CD14-positive monocyte (primary cell): ENCODE measurements around the gene GPR34. TPM values are rescaled to one million over a fixed set of nuclear protein-coding genes. Genes with fewer than 3 reads are reported as not detected.

Experiments used
- DNase-seq, 3 donors: peaks; one replicate each; pipeline ENCODE4 v3.0.0-alpha.2; 2011 to 2022
- H2AFZ ChIP-seq: 2 replicates; pipeline ENCODE4 v1.6.0; 2012; ENCODE audit warnings: mild to moderate bottlenecking, low read depth, low read length, inconsistent platforms; ENCODE audit not compliant: insufficient read depth, poor library complexity, severe bottlenecking
- H3K27ac ChIP-seq, 2 donors: 1 replicate in 1 of 2; 2 replicates in 1 of 2; pipeline ENCODE4 v1.5.1; 2012 to 2013; ENCODE audit warnings: low read length in 2 of 2, control low read depth in 1 of 2, inconsistent platforms in 1 of 2, low read depth in 1 of 2, mild to moderate bottlenecking in 1 of 2
- H3K27me3 ChIP-seq, 2 donors: one replicate each; pipeline versions ENCODE4 v1.6.0 to v1.6.1; 2011 to 2013; ENCODE audit warnings: low read length in 2 of 2; ENCODE audit not compliant: control insufficient read depth in 2 of 2, insufficient read depth in 2 of 2
- H3K36me3 ChIP-seq, 2 donors: replicated peaks in 1 of 2; 1 replicate in 1 of 2; 2 replicates in 1 of 2; pipeline versions ENCODE4 v1.5.1 to v1.6.1; 2012 to 2013; ENCODE audit warnings: low read length in 2 of 2, control low read depth in 1 of 2, inconsistent platforms in 1 of 2, mild to moderate bottlenecking in 1 of 2; ENCODE audit not compliant: insufficient read depth in 2 of 2, control insufficient read depth in 1 of 2
- H3K4me1 ChIP-seq, 2 donors: 1 replicate in 1 of 2; 2 replicates in 1 of 2; pipeline versions ENCODE4 v1.5.1 to v1.6.1; 2012 to 2013; ENCODE audit warnings: low read length in 2 of 2, control low read depth in 1 of 2, inconsistent platforms in 1 of 2, mild to moderate bottlenecking in 1 of 2, moderate library complexity in 1 of 2; ENCODE audit not compliant: insufficient read depth in 2 of 2, control insufficient read depth in 1 of 2
- H3K4me2 ChIP-seq: replicated peaks from 2 replicates; pipeline ENCODE3; 2012; ENCODE audit warnings: low read length, moderate library complexity, mild to moderate bottlenecking; ENCODE audit not compliant: poor library complexity, severe bottlenecking; ENCODE audit errors: extremely low read depth
- H3K4me3 ChIP-seq, 3 experiments: fragments of 200-600 bp in 1 of 3; sonication (generic) in 1 of 3; replicated peaks in 1 of 3; 1 replicate in 2 of 3; 2 replicates in 1 of 3; pipeline ENCODE4 v1.5.1; 2011 to 2013; ENCODE audit warnings: low read length in 3 of 3, mild to moderate bottlenecking in 3 of 3, control low read depth in 2 of 3, low read depth in 2 of 3, inconsistent platforms in 1 of 3, moderate library complexity in 1 of 3
- H3K79me2 ChIP-seq: 2 replicates; pipeline ENCODE4 v1.6.0; 2012; ENCODE audit warnings: mild to moderate bottlenecking, control low read depth, inconsistent platforms, low read length, moderate library complexity; ENCODE audit not compliant: insufficient read depth
- H3K9ac ChIP-seq: 2 replicates; pipeline ENCODE4 v1.6.0; 2017; ENCODE audit warnings: low read length, mild to moderate bottlenecking; ENCODE audit not compliant: insufficient read depth, poor library complexity, severe bottlenecking
- H3K9me3 ChIP-seq, 2 donors: replicated peaks in 1 of 2; 1 replicate in 1 of 2; 2 replicates in 1 of 2; pipeline versions ENCODE4 v1.5.1 to v1.6.1; 2012 to 2013; ENCODE audit warnings: low read length in 2 of 2, control low read depth in 1 of 2; ENCODE audit not compliant: control insufficient read depth in 1 of 2, insufficient read depth in 1 of 2
- H4K20me1 ChIP-seq: 2 replicates; pipeline ENCODE4 v1.6.0; 2012; ENCODE audit warnings: mild to moderate bottlenecking, low read length, control low read depth, moderate library complexity; ENCODE audit not compliant: insufficient read depth
- H3K27ac Mint-ChIP-seq, 7 donors: one replicate each; pipeline ENCODE4 v1.8.0; 2020; ENCODE audit warnings: mild to moderate bottlenecking in 7 of 7, mixed read lengths in 7 of 7, moderate library complexity in 6 of 7, inconsistent platforms in 2 of 7
- H3K27me3 Mint-ChIP-seq, 3 donors: one replicate each; pipeline ENCODE4 v1.8.0; 2021 to 2022; ENCODE audit warnings: low read depth in 3 of 3, mild to moderate bottlenecking in 3 of 3, mixed read lengths in 3 of 3, moderate library complexity in 3 of 3, inconsistent platforms in 1 of 3
- H3K36me3 Mint-ChIP-seq, 2 donors: one replicate each; pipeline ENCODE4 v1.8.0; 2020; ENCODE audit warnings: mixed read lengths in 2 of 2, inconsistent platforms in 1 of 2, mild to moderate bottlenecking in 1 of 2
- H3K4me1 Mint-ChIP-seq: one replicate; pipeline ENCODE4 v1.8.0; 2020; ENCODE audit warnings: mild to moderate bottlenecking, mixed read lengths
- H3K4me3 Mint-ChIP-seq, 2 donors: one replicate each; pipeline ENCODE4 v1.8.0; 2020; ENCODE audit warnings: mild to moderate bottlenecking in 2 of 2, mixed read lengths in 2 of 2, moderate library complexity in 1 of 2
- H3K9me3 Mint-ChIP-seq, 7 donors: one replicate each; pipeline ENCODE4 v1.8.0; 2020 to 2022; ENCODE audit warnings: mixed read lengths in 7 of 7, mild to moderate bottlenecking in 6 of 7, moderate library complexity in 6 of 7, inconsistent platforms in 2 of 7
- CTCF ChIP-seq: fragments of 200-600 bp; IDR thresholded peaks from one replicate; pipeline ENCODE4 v1.8.0; 2022; ENCODE audit warnings: antibody characterized with exemption, mild to moderate bottlenecking
- WGBS: methylation state at CpG from one replicate; pipeline ENCODE4 v1.1.5; 2013; ENCODE audit warnings: missing lambda C conversion rate; ENCODE audit not compliant: insufficient coverage; 5-methylcytosine and 5-hydroxymethylcytosine counted together
- intact Hi-C, 2 donors: fragments of 100-400 bp; cut with micrococcal nuclease; formaldehyde crosslinking; loops; one replicate each; pipeline versions ENCODE4 v1.15.0 to v1.15.1; 2023
- polyA plus RNA-seq, 3 donors: library from polyadenylated mRNA; depleted of rRNA in 1 of 3; unstranded in 2 of 3; stranded (reverse) in 1 of 3; fragments of 300-500 nt in 2 of 3; fragments of >200 nt in 1 of 3; fragmentation: Illumina TruSeq in 2 of 3; gene quantifications; 1 replicate in 2 of 3; 2 replicates in 1 of 3; pipeline ENCODE4 v1.2.3, GENCODE V29; 2012 to 2021

GPR34 gene
- polyA plus RNA-seq, 3 donors = 6.1 to 20.3 (median 14.8) TPM

DNA sequence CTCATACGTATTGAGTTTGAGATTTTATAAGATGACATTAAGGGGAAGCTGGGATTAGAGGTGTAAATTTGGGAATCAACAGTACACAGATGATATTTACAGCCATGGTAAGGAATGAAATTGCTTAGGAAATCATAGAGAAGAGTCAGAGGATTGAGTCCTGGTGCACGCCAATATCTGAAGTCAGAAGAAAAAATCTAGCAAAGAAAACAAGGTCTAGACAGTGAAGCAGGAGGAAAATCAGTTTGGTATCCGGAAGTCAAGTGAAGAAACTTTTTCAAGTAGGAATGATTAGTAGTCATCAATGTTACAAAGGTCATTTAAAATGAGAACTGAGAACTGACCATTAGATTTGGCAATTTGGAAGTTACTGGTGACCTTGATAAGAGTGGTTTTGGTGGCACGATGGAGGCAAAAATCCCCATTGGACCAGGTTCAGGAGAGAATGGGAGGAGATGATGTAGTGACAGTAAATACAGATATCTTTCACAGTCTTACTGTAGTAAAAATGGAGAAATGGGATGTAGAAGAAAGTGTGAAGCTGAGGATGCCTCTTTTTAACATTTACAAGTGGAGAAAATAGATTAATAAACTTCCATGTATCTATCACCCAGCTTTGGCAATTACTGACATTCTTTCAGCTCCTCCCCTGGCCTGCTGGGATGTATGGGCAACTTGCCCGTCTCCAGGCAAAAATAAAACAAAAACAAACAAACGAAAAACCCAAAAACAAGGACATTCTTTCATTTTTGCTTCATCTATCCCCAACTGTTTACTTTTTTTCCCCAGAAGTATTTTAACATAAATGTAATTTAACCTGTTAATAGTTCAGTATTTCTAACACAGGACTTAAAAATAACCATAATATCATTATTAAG lies 11.4 kb upstream of the GPR34 start:
- Histone ChIP-seq H3K36me3 (no peaks in the 10 kb centered on the region), H3K27me3 (no peaks in the 10 kb centered on the region), H2AFZ (no peak overlapping the region), H4K20me1 (no peaks in the 10 kb centered on the region), H3K27ac (no peak overlapping the region), H3K9ac (no peak overlapping the region), H3K79me2 (no peaks in the 10 kb centered on the region), H3K4me1 (no peaks in the 10 kb centered on the region), H3K9me3 (no peaks in the 10 kb centered on the region), H3K4me2 (no peak overlapping the region), H3K4me3 (no peak overlapping the region)
- Mint-ChIP-seq H3K4me1 (peaks cover 19% of the 10 kb centered on the region), H3K27me3 (peaks cover 0 to 5% (median 0%) of the 10 kb centered on the region in 3 donors), H3K9me3 (no peaks in the 10 kb centered on the region), H3K36me3 (peaks cover 0 to 5% of the 10 kb centered on the region in 2 donors), H3K4me3 (no peak overlapping the region), H3K27ac (no peak overlapping the region)
- WGBS = 80% methylated on average over 1 of the region's 6 CpGs
- TF ChIP-seq CTCF = no peak
- no peak for DNase-seq
- intact Hi-C loops = no loop called here

DNA sequence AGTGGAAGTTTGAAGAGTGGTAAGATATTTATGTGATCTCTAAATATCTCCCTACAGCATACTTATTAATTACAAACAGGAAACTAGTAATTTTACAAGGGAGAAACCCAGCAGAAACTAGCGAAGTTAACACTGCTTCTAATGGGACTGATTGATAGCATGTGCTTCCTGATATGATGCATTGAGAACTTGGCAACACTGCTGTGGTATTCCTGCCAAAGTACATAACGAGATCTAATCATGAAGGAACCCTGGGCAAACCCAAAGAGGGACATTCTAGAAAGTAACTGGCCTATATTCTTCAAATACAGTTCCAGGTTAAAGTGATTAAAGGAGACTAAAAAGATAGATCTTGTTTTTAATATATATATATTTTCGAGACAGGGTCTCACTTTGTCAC lies 4.6 kb upstream of the GPR34 start:
- H3K27me3 ChIP-seq = no peaks in the 10 kb centered on the region
- Mint-ChIP-seq H3K4me3 (no peak overlapping the region), H3K36me3 (peaks cover 0 to under 1% of the 10 kb centered on the region in 2 donors), H3K4me1 (peaks cover 27% of the 10 kb centered on the region), H3K27me3 (peaks cover 0 to 6% (median 0%) of the 10 kb centered on the region in 3 donors), H3K27ac (no peak overlapping the region), H3K9me3 (peaks cover 0 to 3% (median 0%) of the 10 kb centered on the region in 7 donors)
- no peak overlapping the region for H3K4me2 ChIP-seq
- H3K79me2 ChIP-seq = no peaks in the 10 kb centered on the region
- no peak overlapping the region for H3K27ac ChIP-seq
- no peak overlapping the region for H3K9ac ChIP-seq
- H2AFZ ChIP-seq = no peak overlapping the region
- DNase-seq = no peak
- no peaks in the 10 kb centered on the region for H3K36me3 ChIP-seq
- TF ChIP-seq CTCF = no peak
- WGBS = no CpG with 5 or more reads among the region's 3 CpGs
- no peaks in the 10 kb centered on the region for H3K9me3 ChIP-seq
- H4K20me1 ChIP-seq = no peaks in the 10 kb centered on the region
- intact Hi-C loops = no loop called here
- H3K4me3 ChIP-seq = no peak overlapping the region
- H3K4me1 ChIP-seq = peaks cover 20 to 33% of the 10 kb centered on the region in 2 donors
